GM12891 (cell line): Measurements from ENCODE around the gene PTK7.

ENCODE experiments used
- POLR2AphosphoS5 ChIP-seq: IDR thresholded peaks from 2 replicates; pipeline ENCODE4 v1.6.1; 2011; ENCODE audit warnings: low read depth, low read length, control low read depth
- SPI1 ChIP-seq: IDR thresholded peaks from 2 replicates; pipeline ENCODE4 v1.6.1; 2011; ENCODE audit warnings: low read depth, low read length, control low read depth

DNA sequence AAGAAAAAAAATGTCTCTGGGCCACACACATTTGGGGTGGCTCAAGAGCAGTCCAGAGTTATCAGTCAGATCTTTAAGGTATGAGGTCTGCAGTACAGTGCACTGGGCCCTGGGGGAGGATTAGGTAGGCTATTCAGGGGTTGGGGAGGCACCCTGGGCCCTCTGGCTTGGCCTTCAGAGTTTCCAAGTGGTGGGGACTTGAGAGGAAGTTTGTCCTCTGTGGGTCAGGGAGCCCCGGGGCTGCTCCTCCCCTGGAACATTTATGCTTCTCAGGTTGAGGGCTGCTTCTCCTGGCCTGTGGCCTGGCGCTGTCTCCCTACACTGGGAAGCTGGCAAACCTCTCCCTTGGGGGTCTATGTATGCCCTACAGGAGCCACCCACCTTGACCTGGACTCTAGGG lies 46.0 kb downstream of the PTK7 start:
- TF ChIP-seq SPI1 = no peak
- no peak for TF ChIP-seq POLR2AphosphoS5
